Measurements from ENCODE around the gene TBKBP1. TPM values are rescaled to one million over a fixed set of nuclear protein-coding genes. Genes with fewer than 3 reads are reported as not detected.

Gene TBKBP1, protein sequence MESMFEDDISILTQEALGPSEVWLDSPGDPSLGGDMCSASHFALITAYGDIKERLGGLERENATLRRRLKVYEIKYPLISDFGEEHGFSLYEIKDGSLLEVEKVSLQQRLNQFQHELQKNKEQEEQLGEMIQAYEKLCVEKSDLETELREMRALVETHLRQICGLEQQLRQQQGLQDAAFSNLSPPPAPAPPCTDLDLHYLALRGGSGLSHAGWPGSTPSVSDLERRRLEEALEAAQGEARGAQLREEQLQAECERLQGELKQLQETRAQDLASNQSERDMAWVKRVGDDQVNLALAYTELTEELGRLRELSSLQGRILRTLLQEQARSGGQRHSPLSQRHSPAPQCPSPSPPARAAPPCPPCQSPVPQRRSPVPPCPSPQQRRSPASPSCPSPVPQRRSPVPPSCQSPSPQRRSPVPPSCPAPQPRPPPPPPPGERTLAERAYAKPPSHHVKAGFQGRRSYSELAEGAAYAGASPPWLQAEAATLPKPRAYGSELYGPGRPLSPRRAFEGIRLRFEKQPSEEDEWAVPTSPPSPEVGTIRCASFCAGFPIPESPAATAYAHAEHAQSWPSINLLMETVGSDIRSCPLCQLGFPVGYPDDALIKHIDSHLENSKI
- 6.4 and 13.6 TPM in 2 replicates for total RNA-seq

DNA sequence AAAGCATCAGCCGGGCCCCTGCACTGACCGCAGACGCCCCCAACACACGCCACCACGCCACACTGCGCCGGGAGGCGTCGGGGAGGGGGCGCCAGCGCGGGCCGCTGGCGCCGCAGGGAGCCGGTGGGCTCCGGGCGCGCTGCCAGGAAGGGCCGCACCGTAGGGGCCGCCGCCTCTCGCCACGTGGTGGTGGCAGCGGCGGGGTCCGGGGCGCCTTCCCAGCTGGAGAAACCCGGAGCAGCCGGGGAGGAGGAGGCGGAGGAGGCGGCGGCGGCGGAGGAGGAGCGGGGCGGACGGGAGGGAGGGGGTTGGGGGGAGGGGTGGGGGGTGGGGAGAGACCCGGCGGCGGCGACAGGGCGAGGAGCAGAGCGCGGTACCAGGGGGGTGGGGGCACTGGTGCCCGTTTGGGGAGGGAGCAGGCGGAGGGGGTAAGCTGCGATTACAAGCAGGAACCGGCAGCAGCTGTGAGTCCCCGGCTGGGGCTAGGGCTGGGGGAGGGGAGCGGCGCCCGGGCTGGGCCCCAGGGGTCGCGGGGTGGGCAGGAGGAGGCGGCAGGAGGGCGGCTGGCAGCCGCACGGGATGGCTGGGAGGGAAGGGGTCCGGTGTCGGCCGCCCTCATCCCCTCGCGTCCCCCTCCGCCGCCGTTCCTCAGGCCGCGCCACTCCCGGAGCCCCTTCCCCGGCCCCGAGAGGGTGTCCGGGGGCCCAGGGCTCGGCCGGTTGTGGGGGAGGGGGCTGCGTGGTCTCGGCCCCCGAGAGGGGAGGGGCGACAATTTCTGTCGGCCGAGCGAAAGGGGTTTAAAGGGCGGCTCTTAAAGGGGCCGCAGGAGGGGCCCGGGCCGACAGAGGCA lies at the start of gene TBKBP1:
Gene TBKBP1, plus strand, starts transcription at position 431 of the 850 bp plus-strand sequence. CDS start 1,952 bp downstream, outside the sequence.

DNA sequence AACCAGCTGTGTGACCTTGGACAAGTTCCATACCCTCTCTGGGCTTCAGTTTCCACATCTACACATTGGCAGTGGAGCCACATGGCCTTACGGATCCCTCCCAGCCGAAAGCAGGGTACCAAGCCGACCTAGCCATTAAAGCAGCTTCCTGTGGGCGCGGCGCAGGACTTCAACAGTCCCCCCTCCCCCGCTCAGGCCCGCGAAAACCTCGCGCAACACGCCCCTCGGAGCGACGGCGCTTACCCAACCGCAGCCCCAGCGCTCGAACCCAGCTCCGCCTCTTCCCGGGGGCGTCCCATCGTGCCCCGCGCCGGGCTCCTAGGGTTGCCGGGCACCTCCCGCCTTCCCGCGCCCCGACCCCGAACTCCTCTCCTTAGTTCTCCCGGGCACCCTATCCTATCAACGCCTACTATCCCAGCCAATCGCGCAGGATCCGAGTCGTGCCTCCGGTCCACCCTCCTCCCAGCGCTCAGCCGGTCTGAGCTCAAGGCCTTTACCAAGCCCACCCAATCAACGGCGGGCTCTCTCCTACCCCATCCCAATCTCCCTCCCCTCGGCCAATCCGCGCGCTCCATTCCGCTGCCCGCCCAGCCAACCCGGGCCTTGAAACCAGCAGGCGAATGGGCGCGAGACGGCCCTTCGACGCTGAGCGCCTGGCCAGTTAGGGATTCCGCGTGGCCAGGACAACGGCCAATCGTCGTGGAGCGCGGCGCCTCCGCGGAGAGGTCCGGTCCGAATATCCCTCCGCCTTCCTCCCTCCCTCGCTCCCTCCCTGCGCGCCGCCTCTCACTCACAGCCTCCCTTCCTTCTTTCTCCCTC lies 44.6 kb upstream of the TBKBP1 start, which contains the start of gene KPNB1:
Gene KPNB1, plus strand, starts transcription at position 767 of the 819 bp plus-strand sequence. CDS start 326 bp downstream, outside the sequence.

DNA sequence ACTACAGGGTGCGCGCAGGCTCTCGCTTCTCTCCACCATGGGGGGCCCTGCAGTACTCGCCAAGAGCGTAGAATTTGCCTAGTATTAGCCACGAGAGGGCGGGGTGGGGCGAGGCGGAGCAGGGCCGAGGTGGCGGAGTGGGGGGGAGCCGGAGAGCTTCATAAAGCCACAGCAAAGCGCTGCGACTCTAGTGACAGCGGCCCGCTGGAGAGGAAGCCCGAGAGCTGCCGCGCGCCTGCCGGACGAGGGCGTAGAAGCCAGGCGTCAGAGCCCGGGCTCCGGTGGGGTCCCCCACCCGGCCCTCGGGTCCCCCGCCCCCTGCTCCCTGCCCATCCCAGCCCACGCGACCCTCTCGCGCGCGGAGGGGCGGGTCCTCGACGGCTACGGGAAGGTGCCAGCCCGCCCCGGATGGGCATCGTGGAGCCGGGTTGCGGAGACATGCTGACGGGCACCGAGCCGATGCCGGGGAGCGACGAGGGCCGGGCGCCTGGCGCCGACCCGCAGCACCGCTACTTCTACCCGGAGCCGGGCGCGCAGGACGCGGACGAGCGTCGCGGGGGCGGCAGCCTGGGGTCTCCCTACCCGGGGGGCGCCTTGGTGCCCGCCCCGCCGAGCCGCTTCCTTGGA lies 39.2 kb downstream of the TBKBP1 start, which contains the start of gene TBX21:
Gene TBX21, plus strand, starts transcription at position 190 of the 627 bp plus-strand sequence. Its CDS starts 219 bp downstream, at position 409.

Other genes with a start within 250 kb of the TBKBP1 start
- gene NPEPPS, start 163.1 kb upstream of the TBKBP1 start, total RNA-seq = 96.6 and 118 TPM in 2 replicates
- gene KPNB1, start 44.2 kb upstream of the TBKBP1 start, total RNA-seq = 247 and 292 TPM in 2 replicates
- 0.09 and 0.14 TPM in 2 replicates for gene TBX21, start 39.1 kb downstream of the TBKBP1 start, total RNA-seq
- 5.8 and 8.4 TPM in 2 replicates for gene OSBPL7, start 127.6 kb downstream of the TBKBP1 start, total RNA-seq
- 16.5 and 21.0 TPM in 2 replicates for gene MRPL10, start 137.4 kb downstream of the TBKBP1 start, total RNA-seq
- 0.09 TPM in 1 of 2 replicates, not detected in the other for gene LRRC46, start 137.5 kb downstream of the TBKBP1 start, total RNA-seq
- 44.4 and 44.8 TPM in 2 replicates for gene SCRN2, start 147.1 kb downstream of the TBKBP1 start, total RNA-seq
- under 0.01 TPM in 2 replicates for gene SP6, start 157.0 kb downstream of the TBKBP1 start, total RNA-seq
- gene SP2, start 202.1 kb downstream of the TBKBP1 start, total RNA-seq = 0.14 and 0.28 TPM in 2 replicates
- 17.1 and 21.1 TPM in 2 replicates for gene PNPO, start 247.4 kb downstream of the TBKBP1 start, total RNA-seq